BJ (cell line): Measurements from ENCODE around the gene FIGNL2. TPM values are rescaled to one million over a fixed set of nuclear protein-coding genes. Genes with fewer than 3 reads are reported as not detected.
A peak's percentile ranks its signal among the peaks of the same experiment; 100 is the strongest.

Experiments used
- CTCF ChIA-PET: fragments of 350-600 bp; formaldehyde crosslinking; extraction: SDS; loops from one replicate; lab custom pipeline; 2021; ENCODE audit warnings: antibody characterized with exemption, inconsistent platforms; lab: Yijun Ruan, JAX
- POLR2A ChIA-PET: fragments of 300-600 bp; sonication (Branson Sonifier 250); formaldehyde crosslinking; extraction: SDS; loops from one replicate; lab custom pipeline; 2021; ENCODE audit warnings: antibody characterized with exemption; lab: Charles Lee
- DNase-seq: peaks from one replicate; pipeline ENCODE4 v3.0.0-alpha.2; 2011; ENCODE audit warnings: low read depth
- H3K27me3 ChIP-seq: 2 replicates; pipeline ENCODE4 v1.6.0; 2011; ENCODE audit warnings: low read length; ENCODE audit not compliant: control insufficient read depth, insufficient read depth
- H3K36me3 ChIP-seq: 2 replicates; pipeline ENCODE4 v1.5.1; 2011; ENCODE audit warnings: low read length; ENCODE audit not compliant: control insufficient read depth, insufficient read depth
- H3K4me3 ChIP-seq: 2 replicates; pipeline ENCODE4 v1.5.1; 2011; ENCODE audit warnings: low read depth, mild to moderate bottlenecking, control low read depth, low read length
- polyA plus RNA-seq: library from polyadenylated mRNA; depleted of rRNA; stranded (reverse); fragments of >200 nt; gene quantifications from 2 replicates; pipeline ENCODE4 v1.2.3, GENCODE V29; 2011
- TF ChIP-seq, protein P1 (sequence below): IDR thresholded peaks from 2 replicates; pipeline ENCODE4 v1.5.1; 2011; ENCODE audit warnings: low read depth, mild to moderate bottlenecking, control low read depth, inconsistent platforms, low read length, moderate library complexity; ENCODE audit not compliant: insufficient read depth

Gene FIGNL2
- polyA plus RNA-seq, 1 experiment = 0.01 TPM

DNA sequence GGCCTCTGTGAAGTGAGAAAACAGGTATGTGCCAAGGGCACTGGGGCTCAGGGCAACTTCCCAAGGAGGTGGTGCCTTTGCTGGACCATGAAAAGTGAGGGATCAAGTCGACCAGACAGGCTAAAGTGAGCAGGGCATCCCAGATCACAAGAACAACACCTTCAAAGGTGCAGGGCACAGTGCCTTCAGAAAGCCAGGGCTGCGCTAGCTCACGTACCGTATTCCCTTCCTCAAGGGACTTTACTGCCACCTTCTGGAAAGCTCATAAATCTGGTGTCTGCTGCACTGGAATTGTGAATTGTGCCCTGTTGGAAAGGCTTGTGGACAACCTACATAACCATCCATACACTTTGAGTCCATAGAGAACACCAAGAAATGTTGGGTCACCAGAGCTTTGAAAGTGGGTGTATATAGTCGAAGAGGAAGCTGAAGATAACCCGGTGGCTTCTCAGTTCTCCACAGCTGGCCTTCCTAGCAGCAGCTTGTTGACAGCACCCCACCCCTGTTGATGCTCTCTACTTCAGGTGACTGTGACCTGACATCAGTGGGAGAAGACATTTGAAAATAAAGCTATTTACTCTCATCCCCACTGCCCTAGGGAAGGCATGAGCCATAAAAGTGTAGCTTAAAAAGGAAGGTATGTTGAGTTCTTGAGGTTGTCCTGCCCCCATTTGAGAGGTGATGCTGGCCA, 24.5 kb downstream of the FIGNL2 start:
- POLR2A ChIA-PET = interaction anchor here (0.6 kb wide), 1 partner anchor 403 kb away, joined by 3 read pairs; no protein-coding TSS in a partner anchor
- Histone ChIP-seq H3K36me3 (no peaks in the 10 kb centered on the region), H3K27me3 (no peaks in the 10 kb centered on the region; the same call in 1 of the 2 replicates), H3K4me3 (no peak overlapping the region)
- DNase-seq = no peak
- TF ChIP-seq, protein P1, sequence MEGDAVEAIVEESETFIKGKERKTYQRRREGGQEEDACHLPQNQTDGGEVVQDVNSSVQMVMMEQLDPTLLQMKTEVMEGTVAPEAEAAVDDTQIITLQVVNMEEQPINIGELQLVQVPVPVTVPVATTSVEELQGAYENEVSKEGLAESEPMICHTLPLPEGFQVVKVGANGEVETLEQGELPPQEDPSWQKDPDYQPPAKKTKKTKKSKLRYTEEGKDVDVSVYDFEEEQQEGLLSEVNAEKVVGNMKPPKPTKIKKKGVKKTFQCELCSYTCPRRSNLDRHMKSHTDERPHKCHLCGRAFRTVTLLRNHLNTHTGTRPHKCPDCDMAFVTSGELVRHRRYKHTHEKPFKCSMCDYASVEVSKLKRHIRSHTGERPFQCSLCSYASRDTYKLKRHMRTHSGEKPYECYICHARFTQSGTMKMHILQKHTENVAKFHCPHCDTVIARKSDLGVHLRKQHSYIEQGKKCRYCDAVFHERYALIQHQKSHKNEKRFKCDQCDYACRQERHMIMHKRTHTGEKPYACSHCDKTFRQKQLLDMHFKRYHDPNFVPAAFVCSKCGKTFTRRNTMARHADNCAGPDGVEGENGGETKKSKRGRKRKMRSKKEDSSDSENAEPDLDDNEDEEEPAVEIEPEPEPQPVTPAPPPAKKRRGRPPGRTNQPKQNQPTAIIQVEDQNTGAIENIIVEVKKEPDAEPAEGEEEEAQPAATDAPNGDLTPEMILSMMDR = peak; percentile 64
- CTCF ChIA-PET = interaction anchor here (0.5 to 4.9 kb wide), 30 partner anchors 9 to 525 kb away, joined by 3 to 83 read pairs (median 4); partner anchors contain the start of gene SLC4A8

DNA sequence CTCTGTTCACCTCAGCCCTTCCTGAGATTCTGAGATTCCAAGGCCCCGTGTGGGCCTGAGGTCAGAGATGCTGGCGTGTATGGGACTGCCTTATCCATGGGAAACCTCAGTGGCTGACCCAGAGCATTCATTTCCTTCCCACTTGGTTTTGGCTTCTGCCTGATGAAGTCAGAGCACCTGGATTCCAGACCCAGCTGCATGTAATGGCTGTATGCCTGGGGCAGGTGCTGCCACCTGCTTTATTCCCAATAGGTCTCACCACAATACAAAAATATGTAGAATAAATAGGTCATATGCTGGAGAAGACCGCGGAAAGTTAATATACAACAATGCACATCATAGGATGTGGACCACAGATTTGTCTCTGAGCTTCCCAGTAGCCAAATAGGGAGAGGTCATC, 25.6 kb downstream of the FIGNL2 start:
- CTCF ChIA-PET = interaction anchor here (1.0 to 4.9 kb wide), 13 partner anchors 9 to 401 kb away, joined by 3 to 83 read pairs (median 11); partner anchors contain the start of gene SLC4A8
- DNase-seq = no peak
- POLR2A ChIA-PET = no interaction called here
- H3K4me3 ChIP-seq = no peak overlapping the region
- H3K27me3 ChIP-seq = no peaks in the 10 kb centered on the region; the same call in 1 of the 2 replicates
- H3K36me3 ChIP-seq = no peaks in the 10 kb centered on the region
- TF ChIP-seq, protein P1 = no peak

DNA sequence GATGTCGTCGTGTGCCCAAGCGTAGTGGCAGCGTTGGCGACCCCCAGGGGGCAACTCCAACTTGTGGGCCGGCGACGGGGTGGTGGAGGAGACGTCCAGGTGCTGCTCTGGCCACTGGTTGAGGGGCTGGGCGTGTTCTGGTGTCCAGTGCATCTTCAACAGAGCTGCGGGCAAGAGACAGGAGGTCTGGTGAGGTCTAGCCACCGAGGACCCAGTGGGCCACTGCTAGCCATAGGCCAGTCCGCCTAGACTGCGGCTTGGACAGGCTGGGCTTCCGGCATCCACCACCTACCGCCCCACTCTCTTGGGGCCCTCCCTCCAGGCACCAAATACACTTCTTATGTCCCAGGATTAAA, 26.3 kb downstream of the FIGNL2 start:
- no peak for DNase-seq
- Histone ChIP-seq H3K36me3 (no peaks in the 10 kb centered on the region), H3K27me3 (no peaks in the 10 kb centered on the region; the same call in 1 of the 2 replicates), H3K4me3 (no peak overlapping the region)
- ChIA-PET POLR2A (no interaction called here), CTCF (interaction anchor here (1.3 to 4.9 kb wide), 2 partner anchors 10 to 400 kb away, joined by 3 to 83 read pairs; partner anchors contain the start of gene SLC4A8)
- TF ChIP-seq, protein P1 = no peak

DNA sequence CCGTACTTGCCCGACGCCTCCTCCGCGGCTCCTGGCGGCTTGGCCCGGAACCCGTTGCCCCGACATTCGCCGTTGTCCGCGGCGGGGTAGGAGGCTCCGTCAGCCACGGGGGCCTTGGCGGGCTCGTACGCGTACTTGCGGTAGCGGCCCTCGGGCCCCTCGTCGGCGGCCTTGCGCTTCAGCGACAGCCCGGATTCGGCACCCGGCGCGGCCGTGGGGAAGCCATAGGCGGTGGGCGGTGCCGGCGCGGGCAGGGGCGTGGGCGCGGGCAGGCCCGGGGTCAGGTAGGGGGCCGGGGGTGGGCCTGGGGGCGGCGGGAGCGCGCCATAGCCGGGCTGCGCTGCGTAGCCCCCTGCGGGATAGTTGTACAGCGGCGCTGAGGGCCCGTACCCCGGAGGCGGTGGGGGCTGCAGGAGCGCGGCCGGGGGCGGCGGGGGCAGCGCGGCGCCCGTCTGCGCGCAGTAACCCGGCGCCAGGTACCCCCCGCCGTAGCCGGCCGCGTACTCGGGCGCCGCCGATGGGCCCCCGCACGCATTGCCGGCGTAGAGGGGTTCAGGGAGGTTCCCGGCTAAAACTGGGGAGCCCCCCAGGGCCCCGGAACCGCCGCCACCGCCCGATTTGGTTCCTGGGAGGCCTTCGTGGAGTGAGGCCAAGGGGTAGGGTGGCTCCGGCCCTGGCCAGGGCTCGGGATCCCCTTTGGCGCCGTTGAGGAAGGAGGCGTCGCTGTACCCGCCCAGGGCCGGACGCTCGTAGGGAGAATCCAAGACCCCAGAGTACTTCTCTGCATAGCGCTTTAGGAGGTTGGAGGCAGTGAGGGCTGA, 26.9 kb downstream of the FIGNL2 start:
- TF ChIP-seq, protein P1 = no peak
- Histone ChIP-seq H3K36me3 (no peaks in the 10 kb centered on the region), H3K4me3 (no peak overlapping the region), H3K27me3 (no peaks in the 10 kb centered on the region; the same call in 1 of the 2 replicates)
- ChIA-PET CTCF (no interaction called here), POLR2A (no interaction called here)
- DNase-seq = no peak
